Mesenteric fat pad (tissue), 1 donor: ENCODE data around the gene PARVA. TPM values are rescaled to one million over a fixed set of nuclear protein-coding genes. Genes with fewer than 3 reads are reported as not detected.

Source experiments
- DNase-seq: peaks from one replicate; pipeline ENCODE4 v3.0.0-alpha.2; 2020; ENCODE audit warnings: low spot score
- total RNA-seq: library from RNA; stranded (reverse); fragmentation: NEBNext Ultra II Directional; extraction: Animal tissue kit (Norgen Biotek cat#: 25700); gene quantifications from one replicate; pipeline ENCODE4 v1.2.1, GENCODE V29; 2021
- donor health status: DM: yes; HTN: yes; CAD: no.

PARVA gene
- total RNA-seq, 1 donor from 2014 or later, result 223 TPM

DNA sequence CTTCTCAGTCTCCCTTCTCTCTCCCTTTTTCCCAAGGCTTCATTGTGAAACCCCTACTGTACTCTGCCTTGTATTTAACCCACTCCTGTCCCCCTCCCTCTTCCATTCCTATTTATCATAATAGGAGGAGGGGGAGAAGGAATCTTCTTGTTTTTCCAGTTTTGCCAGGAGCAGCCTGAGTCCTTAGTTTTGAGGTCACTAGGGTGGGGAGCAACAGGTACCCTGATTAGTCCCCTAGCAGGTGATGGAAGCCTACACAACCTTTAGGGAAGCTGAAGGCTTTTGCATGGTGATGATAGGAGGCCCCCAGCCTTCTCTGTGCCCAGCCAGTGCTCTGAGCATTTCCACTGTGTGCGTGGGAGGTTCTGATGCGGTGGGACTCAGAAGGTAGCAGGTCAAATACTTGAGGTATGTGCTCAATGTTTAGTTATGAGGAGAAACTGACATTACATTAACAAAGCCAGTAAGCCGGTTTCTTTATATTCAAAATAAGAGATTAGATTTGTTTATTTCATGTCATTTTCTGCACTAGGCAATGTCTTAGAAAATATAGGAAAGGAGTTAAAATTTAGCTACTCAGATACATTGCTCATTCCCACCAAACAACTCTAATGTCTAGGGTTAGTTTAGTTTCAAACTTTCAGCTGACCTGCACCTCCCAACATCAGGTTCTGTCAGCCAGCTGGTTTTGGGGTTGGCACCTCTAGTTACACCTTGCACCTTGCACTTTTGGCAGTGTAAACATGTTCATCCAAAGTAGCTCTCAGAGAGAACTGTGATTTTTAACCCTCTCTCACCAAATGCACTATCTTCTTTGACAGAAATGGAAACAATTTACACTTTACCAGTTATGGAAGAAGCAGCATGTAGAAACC, 26.0 kb downstream of the PARVA start:
- no peak for DNase-seq

DNA sequence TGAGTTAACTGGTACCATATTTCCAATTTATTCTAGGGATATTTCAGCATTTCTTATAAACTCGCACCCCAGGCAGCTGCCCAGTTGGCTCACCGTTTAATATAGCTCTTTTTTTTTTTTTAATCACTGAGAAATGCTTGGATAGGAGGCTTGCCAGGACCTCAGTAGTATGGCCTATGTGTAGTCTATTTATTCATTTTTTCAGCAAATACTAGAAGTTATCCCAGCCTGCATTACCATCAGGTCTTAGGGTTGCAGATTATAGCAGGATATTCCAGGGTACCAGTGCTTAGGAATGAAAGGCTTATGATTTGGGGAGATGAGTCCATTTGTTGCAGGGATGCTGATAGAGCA, 26.6 kb downstream of the PARVA start:
- no peak for DNase-seq

DNA sequence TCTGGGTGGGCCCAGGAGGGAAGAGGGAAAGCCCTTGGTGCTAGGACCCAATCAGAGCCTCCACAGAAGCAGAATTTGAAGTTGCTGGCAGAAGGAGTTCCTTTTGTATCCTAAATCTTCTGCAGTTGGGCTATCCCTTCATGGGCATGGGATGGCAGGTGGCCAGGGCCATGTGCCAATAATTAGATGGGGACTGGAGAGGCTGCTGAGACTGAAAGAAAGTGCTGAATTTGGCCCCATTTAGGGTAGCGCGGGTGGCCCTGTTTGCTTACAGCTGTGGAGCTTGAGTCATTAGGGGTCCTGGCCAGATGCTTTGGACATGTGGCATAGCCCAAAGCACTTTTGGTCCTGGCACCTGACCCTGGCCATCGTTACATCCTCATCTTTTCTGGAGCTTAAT, 27.1 kb downstream of the PARVA start:
- no peak for DNase-seq

DNA sequence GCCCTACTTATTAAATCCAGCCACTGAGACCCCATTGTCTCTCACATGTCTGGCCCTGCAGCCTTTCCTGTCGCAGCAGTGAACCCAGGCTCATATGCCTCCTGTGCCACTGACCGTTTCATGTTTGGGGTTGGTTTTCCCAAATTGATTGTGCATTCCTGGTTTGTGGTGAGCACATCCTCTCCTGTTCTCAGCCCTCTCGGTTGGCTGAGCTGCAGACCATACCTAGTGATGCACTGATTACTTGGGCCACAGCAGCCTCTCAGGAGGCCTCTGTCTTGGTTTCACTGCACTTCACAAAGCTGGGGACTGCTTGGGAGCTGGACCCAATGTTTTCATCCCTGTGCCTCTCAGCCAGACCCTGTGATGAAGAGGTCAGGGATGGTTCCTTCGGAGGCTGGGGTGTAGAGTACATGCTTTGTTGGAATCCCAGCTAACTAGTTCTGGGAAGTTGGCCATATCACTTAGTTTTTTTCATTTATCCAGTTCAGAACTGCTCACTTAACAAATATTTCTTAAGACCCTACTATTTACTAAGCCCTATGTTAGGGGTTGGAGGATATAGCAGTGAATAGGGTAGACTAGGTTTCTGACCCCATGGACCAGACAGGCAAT, 30.9 kb downstream of the PARVA start:
- DNase-seq, result no peak

DNA sequence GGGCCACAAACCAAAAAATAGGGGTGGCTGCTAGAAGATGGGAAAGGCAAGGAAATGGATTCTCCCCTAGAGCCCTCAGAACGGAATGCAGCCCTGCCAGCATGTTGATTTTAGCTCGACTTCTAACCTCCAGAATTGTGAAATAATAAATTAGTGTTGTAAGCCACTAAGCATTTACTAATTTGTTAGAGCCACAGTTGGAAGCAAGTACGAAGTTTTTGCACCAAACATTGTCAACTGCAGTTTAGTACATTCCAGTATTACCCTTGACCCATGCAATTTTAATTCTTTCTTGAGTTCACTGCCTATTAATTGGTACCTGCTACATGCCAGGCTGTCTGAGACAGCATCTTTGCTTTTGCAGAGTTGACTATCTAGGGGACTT, 32.2 kb downstream of the PARVA start:
- no peak for DNase-seq

DNA sequence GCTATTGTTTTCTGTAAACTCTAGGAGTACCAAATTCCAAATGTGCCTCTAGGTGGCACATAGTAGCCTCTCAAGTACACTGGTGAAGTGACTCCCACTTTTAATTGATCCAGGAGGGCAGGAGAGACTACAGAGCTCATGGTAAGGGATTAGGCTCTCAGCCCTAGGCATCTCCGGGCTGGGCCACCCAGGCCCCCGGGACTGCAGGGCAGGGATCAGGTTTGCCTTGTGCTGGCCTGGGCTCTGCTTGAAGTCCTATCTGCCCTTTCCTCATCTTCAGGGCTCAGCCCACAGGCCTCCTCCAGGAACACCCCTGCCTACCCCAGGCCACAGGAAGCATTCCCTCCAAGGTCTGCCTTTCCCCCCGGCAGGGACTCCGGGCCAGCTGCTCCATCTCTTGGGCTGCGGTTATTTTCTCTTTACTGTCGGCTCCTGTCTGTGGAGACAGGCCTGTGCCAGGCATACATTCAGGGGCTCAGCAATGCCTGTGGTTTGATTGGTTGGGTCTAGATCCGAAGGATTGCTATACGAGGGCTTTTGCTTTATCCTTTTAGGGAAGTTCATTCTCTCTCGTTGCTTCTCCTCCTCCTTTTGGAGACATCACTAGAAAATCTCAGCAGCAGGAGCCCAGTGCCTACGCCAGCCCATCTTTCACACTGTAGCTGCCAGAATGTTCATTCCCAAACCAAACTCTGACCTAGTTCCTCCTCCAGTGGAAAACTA, 32.8 kb downstream of the PARVA start:
- DNase-seq, result no peak

DNA sequence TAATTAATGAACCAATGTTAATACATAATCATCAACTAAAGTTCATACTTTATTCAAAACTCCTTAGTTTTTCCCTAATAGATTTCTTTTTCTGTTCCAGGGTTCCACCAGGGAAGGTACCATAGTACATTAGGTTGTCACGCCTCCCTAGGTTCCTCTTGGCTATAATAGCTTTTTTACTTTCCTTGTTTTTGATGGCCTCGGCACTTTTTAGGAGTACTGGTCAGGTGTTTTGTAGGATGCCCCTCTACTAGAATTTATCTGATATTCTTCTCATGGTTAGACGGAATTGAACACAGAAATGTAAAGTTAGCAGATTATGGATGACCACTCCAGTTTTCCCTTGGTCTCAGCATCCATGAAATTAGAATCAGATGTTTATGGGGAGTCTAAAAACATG, 34.0 kb downstream of the PARVA start:
- no peak for DNase-seq

DNA sequence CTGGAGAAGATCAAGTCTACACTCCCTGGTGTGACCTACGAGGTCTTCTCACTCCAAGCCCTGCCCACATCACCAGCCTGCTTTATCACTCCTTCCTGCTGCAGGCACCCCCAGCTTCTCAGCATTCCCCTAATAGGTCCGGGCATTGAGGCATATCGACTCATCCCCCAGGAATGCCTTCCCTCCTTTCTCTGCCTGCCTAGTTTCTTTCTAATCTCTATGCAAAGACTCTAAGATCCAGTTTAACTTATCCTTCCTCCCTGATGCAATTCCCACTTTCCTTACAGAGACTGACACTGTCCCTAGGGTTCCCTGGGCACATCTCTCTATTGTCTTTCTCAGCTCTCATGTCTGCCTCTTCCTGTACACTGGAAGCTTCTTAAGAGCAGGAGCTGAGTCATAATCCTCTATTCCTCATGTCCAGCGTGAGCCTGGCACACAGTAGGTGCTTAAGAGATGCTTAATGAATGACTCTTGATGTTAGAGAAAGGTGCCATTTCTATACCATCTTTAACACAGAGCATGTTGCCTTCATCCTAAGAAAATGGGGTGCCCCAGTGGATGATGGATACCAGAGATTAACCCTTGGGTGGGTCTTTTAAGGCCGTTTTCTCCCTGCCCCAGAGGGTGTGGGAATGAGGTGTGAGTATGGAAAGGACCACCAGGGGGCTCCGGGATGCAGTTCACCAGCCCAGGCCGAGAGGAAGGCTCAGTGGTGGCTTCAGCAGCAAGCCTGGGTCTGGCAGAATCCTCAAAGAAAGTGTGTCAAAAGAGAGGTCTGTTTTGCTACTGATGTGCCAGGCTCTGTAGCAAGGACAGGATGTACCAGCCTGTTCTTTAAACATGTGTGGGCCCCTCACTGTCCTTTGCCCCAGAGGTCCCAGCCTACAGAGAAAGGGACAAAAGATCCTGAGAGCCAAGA, 34.7 kb downstream of the PARVA start:
- DNase-seq, result no peak

DNA sequence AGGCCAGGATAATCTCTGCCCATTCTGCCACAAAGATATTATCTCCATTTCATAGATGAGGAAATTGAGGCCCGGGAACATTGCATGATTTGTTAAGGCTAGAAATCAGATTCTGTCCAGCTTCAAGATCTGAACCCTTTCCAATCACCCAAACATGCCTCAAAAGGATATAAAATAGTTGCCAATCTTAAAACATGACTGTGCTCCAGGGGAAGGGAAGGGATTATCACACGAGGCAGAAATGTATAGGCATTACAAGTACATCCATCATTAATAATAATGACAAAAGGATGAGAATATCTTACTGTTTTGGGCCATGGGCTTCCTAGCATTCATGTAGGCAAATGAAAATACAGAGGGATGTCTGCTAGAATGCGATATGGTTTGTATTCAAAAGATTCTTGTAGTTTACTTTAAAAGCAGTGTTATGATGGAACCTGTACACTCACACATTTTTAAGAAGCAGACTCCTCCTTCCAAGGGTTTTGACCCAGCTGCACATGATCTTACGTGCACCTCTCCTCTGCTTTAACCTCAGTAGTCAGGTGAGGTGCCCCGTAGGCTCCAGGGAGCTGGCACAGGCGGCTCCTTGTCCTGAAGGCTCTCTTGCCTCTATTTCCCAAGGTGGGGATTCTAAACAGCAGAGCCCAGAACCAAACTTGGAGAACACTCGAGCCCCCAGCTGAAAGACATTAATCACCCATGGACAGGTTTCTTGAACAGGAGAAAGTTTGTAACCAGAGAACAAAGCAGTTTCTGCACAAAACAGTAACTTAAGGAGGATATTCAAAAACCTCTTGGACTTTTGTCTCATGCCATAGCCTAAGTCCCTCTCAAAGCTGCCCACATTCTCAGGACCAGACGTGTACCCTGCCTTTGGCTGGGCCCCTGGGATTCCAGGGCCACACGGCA, 36.0 kb downstream of the PARVA start:
- DNase-seq, result no peak

DNA sequence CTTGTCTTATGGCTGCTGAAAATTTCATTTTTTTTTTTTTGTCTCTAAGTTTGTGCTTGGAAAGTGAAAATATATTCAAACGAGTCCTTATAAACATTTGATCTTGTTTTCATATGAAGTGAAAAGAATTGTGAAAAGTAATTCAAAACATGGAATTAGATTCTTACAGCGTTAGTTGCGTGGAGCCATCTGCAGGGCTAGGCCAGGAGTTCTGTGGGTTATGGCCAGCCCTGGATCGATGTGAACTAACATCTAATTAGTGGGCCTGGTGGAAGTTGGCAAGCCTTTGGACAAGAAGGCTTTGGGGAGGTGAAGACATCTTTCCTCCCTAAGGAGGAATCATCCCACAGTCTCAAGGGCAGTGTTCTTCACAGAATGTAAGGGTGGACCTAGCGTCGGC, 37.2 kb downstream of the PARVA start:
- DNase-seq, result no peak

DNA sequence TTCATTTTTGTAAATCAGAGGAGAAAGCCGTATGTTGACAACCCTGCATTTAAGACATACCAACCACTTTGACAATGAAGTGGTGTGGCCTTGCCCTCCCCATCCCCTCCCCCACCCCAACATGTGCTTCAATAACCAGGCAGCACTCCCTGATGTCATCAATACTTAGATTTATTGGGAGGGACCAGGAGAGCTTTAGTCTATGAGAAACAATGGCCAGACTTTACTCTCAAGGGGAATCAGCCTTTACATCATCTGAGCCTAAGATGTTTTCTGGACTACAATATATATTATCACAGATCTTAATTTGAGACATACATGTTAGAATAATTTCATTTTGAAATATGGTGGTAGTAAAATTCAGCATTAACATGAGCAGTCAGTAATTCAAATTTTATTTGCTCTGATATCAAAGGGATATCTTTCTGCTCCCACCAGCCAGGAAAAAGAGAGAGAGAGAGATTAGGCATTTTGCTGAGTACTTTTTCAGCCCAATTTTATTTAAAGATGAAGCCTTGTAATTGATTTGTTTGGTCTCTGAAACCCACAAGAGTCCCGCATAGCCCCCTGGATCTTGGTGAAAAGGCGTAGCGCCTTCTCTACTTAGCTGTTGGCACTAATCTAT, 38.1 kb downstream of the PARVA start:
- no peak for DNase-seq

DNA sequence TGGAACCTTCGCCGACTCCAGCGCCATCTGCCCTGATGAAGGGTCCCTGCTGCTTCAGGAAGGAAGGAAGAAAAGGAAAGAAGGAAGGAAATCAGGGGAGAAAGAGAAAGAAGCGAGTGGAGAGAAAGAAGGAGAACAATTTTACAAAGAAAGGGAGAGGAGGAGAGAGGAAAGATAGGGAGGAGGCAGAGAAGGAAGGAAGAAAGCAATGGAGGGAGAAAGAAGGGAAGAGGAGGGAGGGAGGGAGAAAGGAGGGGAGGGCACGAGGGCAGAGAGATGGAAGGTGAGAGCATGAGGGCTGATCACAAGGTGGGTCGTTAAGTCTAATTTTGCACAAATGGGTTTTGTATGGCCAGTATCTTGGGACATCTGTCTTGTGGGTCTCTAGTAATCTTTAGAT, 39.2 kb downstream of the PARVA start:
- no peak for DNase-seq

DNA sequence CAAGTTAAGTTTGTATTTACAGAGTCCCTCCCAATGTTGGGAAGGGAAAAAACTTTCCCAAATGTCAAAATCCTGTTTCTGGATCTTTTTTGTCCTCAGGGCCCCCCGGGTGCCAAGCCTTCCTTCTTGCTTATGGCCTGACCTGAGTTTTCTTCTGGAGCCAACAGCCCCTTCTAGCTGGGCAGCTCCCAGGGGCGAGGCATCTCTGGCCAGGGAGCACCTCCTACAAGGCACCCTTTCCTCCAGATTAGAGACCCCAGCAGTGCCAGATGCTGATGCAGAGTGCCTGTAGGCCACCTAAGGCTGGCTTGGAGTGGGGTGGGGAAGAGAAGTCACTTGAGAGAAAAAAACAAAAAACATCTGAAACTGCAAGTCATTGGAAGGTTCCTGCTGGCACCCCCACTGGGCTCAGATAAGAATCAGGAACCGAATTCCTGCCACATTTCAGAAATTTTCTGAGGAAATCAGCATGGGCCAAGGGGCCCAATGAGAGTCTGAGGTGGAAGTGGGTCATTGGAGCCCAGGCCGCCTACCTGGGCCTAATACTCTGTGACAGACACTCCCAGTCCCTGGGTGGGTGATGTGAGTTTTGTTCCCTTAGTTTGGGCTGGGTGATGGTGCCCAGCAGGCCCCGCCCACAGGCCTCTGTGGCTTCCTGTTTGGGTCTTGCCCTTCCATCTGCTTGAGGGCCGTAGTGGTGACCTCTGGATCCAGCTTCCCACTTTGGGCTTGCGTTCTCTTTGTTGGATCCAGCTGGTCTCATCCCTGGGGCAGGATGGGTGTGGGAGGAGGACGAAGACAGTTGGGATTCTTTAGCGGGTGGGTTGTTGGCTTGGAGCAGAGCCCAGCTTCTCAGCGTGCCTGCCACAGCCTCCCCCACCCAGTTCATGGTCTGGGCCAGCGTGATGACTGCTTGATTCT, 40.6 kb downstream of the PARVA start:
- DNase-seq, result no peak

DNA sequence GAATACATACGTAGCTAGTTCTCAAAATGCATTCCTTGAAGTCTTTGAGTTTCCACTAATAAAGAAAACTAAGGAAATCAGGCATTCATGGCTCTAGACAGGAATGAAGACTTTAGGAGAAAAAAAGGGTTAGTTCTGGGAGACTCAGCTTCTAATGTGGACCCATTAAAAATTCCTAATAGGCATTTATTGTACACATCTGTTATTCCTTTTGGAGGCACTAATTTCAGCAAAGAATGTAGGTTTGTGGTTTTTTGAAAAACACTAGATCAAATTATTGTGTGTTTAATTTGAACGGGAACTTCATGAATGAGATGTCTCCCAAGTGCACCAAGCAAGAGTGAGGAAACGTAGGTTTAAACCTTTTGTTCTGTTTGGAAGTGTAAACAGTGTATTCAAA, 42.7 kb downstream of the PARVA start:
- no peak for DNase-seq

DNA sequence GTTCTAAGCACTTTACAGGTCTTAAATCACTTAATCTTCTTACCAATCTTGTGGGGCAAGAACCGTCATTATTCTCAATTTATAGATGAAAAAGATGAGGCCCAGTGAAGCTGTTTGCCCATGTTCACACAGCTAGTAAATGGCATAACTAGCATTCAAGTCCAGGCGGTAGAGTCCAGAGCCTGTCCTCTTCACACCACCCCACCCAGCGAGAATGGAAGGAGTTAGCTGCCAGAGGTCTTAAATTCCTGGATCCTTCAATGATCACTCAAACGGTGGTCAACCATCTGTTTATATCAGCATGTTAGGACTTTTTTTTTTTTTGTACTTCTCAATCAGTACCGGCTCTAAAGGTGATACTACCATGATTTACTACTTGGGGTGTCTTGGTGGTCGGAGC, 43.3 kb downstream of the PARVA start:
- no peak for DNase-seq

DNA sequence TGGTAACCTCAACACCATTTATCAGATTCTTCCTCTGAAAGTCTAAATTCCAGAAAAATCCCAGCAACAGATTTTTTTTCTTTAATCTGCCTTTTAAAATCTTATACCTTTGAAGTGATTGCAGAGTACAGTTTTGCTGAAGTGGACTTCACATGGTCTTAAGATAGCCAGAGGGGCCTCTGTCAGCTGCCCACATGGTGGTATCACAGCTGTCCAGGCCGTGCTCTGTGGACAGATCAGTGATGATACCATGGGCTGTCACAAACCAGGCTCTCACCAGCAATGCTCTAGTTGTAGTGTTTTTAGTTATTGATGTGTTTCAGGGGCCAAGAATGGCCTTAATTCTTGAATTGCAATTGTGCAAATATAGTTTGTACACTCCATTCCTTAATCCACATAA, 44.0 kb downstream of the PARVA start:
- DNase-seq, result no peak

DNA sequence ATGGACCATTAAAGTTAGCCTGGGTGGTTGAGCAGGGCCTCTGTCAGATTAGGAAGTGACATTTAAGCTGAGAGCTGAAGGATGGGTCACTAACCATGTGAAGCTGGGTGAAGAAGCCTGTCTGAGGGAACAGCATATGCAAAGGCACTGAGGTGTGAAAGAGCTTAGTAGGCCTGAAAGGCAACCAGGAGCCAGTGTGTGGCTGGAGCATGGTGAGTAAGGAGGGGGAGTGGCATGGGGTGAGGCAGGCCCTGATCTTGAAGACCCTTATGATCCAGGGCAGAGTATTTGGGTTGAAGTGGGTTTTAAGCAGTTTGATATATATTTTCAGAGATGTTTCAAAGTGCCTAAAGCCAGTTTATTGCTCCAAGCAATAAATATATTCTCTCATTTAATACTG, 48.8 kb downstream of the PARVA start:
- no peak for DNase-seq

DNA sequence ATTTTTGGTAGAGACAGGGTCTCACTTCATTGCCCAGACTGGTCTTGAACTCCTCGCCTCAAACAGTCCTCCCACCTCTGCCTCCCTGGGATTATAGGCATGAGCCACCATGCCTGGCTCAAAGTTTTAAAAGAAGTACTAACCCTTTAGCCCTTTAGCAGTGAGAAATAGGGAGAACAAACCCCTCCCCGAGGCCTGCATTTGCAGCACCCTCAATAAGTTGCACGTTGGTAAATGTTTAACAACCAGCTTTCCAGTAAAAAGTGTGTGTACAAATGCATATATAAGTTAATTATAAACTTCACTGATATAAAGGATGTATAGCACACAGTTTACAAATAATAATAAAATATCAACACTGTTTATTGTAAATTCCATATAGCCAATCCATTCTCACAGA, 51.8 kb downstream of the PARVA start:
- DNase-seq, result no peak

DNA sequence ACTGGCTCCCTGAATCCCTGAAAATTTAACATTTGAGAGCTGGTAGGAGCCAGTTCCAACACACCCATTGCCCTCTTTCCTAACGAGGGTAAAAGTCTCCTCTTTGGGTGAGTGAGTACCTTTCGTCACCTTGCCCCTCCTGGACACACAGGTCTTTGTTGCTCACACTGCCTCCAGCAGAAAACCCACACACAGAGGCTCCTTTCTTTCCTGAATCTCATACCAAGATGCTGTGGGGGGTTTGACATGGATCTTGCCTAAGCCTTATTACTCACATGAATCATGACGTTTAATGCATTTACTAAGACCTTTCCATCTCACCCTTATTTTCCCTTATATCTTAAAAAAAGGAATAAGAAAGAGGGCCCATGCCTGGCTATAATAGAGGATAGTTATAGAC, 53.0 kb downstream of the PARVA start:
- DNase-seq, result no peak
